ENCODE results near the gene DSCAM. TPM values are rescaled to one million over a fixed set of nuclear protein-coding genes. Genes with fewer than 3 reads are reported as not detected.

The DSCAM gene
- total RNA-seq, 4 donors from 2014 or later, result not detected

DNA sequence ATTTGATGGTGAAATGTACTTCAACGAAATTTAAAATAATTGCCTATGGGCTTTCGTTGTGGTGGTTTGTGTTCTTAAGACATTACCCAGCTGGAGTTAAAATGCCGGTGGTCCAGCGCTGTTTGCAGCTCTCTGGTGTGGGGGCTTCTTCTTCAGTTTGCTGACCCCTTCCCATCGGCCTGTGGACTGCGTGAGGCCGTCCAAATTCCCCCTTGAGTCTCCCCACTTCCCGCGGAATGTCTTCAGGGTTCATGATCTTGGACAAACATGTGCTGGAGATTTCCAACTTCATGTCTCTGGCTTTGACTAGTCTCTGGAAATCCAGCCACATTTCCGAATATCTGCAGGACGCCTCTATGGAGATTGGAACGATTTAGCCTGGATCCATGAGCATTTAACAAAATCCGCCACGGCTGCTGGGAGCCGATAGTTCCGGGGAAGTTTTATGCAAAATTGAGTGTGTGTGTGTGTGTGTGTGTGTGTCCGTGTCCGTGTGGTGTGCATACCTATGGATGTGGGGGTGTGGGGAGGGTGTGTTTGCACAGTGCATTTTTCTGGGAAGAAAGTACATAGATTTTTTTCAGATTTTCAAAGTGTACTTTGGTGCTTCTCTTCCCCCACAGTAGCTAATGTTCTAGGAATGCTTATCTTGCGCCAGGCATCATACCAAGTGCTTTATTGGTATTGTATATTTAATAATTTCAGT lies 862.5 kb downstream of the DSCAM start:
- no peak overlapping the region for H3K4me3 ChIP-seq
- TF ChIP-seq POLR2A (IDR thresholded peaks at IDR 0.05) (no peak), POLR2AphosphoS5 (IDR thresholded peaks at IDR 0.05) (no peak), EP300 (IDR thresholded peaks at IDR 0.05) (no peak)
- TF ChIP-seq, protein P1, sequence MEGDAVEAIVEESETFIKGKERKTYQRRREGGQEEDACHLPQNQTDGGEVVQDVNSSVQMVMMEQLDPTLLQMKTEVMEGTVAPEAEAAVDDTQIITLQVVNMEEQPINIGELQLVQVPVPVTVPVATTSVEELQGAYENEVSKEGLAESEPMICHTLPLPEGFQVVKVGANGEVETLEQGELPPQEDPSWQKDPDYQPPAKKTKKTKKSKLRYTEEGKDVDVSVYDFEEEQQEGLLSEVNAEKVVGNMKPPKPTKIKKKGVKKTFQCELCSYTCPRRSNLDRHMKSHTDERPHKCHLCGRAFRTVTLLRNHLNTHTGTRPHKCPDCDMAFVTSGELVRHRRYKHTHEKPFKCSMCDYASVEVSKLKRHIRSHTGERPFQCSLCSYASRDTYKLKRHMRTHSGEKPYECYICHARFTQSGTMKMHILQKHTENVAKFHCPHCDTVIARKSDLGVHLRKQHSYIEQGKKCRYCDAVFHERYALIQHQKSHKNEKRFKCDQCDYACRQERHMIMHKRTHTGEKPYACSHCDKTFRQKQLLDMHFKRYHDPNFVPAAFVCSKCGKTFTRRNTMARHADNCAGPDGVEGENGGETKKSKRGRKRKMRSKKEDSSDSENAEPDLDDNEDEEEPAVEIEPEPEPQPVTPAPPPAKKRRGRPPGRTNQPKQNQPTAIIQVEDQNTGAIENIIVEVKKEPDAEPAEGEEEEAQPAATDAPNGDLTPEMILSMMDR (IDR thresholded peaks at IDR 0.05), result no peak
- H3K4me1 ChIP-seq, result no peaks in the 10 kb centered on the region
- H3K27ac ChIP-seq, result no peak overlapping the region
- H3K27me3 ChIP-seq, result no peaks in the 10 kb centered on the region
- no peak for ATAC-seq
- WGBS, 2 donors (ENCODE audit: low coverage in 1 of 2), result 42 to 80% methylated on average over 10 to 15 of the region's 19 CpGs
- no peaks in the 10 kb centered on the region for H3K9me3 ChIP-seq
- no peaks in the 10 kb centered on the region for H3K36me3 ChIP-seq

DNA sequence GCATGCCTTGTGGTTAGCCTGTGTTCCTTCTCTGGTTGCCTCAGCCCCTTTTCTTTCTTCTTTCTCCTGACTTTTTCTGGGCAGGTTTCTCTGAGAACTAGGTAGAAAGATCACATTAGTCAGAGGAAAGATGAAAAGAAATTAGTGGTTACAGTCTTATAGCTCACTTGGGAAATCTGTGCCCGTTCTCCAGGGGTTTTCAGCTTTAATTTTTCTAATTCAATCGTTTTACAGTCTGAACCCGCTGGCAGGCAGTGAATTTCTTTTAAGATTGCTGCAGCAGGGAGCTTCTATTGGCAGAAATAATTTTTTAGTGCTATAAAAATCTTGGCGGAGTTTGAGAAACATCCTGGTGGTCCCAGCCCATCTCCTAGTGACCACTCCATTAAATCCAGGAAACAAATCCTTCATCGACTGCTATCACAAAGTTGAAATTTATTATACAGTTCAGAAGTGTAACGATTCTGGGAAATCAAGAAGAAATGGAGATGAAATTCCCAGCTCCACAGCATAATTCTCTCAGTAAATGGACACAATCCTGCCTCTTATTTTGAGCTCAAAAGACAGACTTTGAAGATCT lies 866.6 kb downstream of the DSCAM start:
- TF ChIP-seq, protein P1 (IDR thresholded peaks at IDR 0.05), result no peak
- TF ChIP-seq POLR2AphosphoS5 (IDR thresholded peaks at IDR 0.05) (no peak), POLR2A (IDR thresholded peaks at IDR 0.05) (no peak), EP300 (IDR thresholded peaks at IDR 0.05) (no peak)
- no peak for ATAC-seq
- H3K36me3 ChIP-seq, result no peaks in the 10 kb centered on the region
- H3K4me3 ChIP-seq, result no peak overlapping the region
- no peaks in the 10 kb centered on the region for H3K4me1 ChIP-seq
- 41 to 73% methylated on average over 6 of the region's 6 CpGs for WGBS, 2 donors (ENCODE audit: low coverage in 1 of 2)
- no peak overlapping the region for H3K27ac ChIP-seq
- H3K27me3 ChIP-seq, result no peaks in the 10 kb centered on the region
- H3K9me3 ChIP-seq, result no peaks in the 10 kb centered on the region

DNA sequence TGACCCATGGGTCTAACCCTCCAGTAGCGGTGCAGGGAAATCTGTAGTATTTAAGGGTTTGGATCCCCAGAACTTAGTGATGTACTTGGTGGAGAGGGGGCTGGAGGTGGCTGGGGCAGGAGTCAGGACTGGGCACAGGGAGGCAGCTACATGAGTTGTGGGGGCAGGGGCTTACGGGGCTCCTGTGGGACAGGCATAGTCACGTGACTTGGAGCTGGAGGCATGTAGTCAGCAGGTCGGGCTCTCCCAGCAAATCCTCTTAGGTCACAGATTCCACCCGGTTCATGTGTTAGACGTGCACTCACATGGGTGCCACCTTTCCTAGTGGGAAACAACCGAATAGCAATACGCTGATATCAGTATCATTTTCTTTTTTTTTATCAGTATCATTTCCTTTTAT lies 867.6 kb downstream of the DSCAM start:
- no peaks in the 10 kb centered on the region for H3K9me3 ChIP-seq
- no peak for ATAC-seq
- H3K4me3 ChIP-seq, result no peak overlapping the region
- no peaks in the 10 kb centered on the region for H3K4me1 ChIP-seq
- TF ChIP-seq EP300 (IDR thresholded peaks at IDR 0.05) (no peak), POLR2A (IDR thresholded peaks at IDR 0.05) (no peak), POLR2AphosphoS5 (IDR thresholded peaks at IDR 0.05) (no peak)
- TF ChIP-seq, protein P1 (IDR thresholded peaks at IDR 0.05), result no peak
- H3K27ac ChIP-seq, result no peak overlapping the region
- no peaks in the 10 kb centered on the region for H3K36me3 ChIP-seq
- 95 to 100% methylated on average over 3 to 8 of the region's 8 CpGs for WGBS, 2 donors (ENCODE audit: low coverage in 1 of 2)
- no peaks in the 10 kb centered on the region for H3K27me3 ChIP-seq

DNA sequence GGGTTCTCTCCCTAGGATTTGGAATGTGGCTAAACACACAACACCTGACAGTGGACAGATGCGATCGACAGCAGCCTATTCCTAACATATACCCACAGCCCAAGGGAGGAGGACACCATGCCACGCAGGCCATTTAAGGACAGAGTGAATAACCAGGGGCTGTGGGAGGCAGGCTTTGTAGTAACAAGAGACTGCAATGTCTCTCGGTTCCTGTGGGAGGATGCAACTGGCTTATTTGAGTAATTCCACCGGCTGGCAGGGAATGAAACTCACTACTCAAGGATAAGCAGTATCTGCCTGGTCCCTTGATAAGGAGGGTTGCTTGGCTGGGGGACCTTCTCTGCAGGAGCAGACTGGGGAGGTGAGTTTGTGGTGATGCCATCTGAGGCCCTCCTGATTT lies 870.2 kb downstream of the DSCAM start:
- Histone ChIP-seq H3K27ac (no peak overlapping the region), H3K36me3 (no peaks in the 10 kb centered on the region), H3K9me3 (no peaks in the 10 kb centered on the region), H3K4me3 (no peak overlapping the region), H3K4me1 (peaks cover 0 to 7% (median 0%) of the 10 kb centered on the region in 3 donors), H3K27me3 (no peaks in the 10 kb centered on the region)
- TF ChIP-seq EP300 (IDR thresholded peaks at IDR 0.05) (no peak), POLR2AphosphoS5 (IDR thresholded peaks at IDR 0.05) (no peak), POLR2A (IDR thresholded peaks at IDR 0.05) (no peak)
- TF ChIP-seq, protein P1 (IDR thresholded peaks at IDR 0.05), result no peak
- WGBS, 2 donors (ENCODE audit: low coverage in 1 of 2), result 67 to 80% methylated on average over 1 to 3 of the region's 5 CpGs
- ATAC-seq, result no peak

Data from gastroesophageal sphincter (tissue), 4 donors.